Stimulated activated CD4-positive, alpha-beta T cell treated with anti-CD3 and anti-CD28 coated beads, Interleukin-4, amount 100 ng/mL, for 48 hours (primary cell): ENCODE measurements around the gene FAM240A.
"Not testable (repeated sequence)": the region's sequence is repeated elsewhere in the genome, so short reads cannot be mapped to it uniquely, and the experiment has no call there.

ENCODE experiments used
- DNase-seq, 2 donors: peaks; one replicate each; pipeline ENCODE4 v3.0.0-alpha.2; 2020; ENCODE audit warnings: low read depth in 2 of 2

Gene FAM240A

GRCh38 chr3:46612324-46612723, at the start of gene FAM240A:
Gene FAM240A (plus strand): TSS chr3:46612525. CDS start chr3:46612684, 159 bp downstream.
- DNase-seq = no peak

- no peak for DNase-seq
Observed at GRCh38 chr3:46564190-46565021, 47.9 kb upstream of the FAM240A start.

GRCh38 chr3:46565077-46565476, 47.2 kb upstream of the FAM240A start:
- no peak for DNase-seq

GRCh38 chr3:46565607-46566039, 46.7 kb upstream of the FAM240A start:
- no peak for DNase-seq

GRCh38 chr3:46566040-46566641, 46.2 kb upstream of the FAM240A start, which contains the start of gene LRRC2:
Gene LRRC2 (minus strand): TSS chr3:46566302. CDS start chr3:46551591, 14,711 bp downstream.
- no peak for DNase-seq

GRCh38 chr3:46571684-46572083, 40.6 kb upstream of the FAM240A start:
- DNase-seq = no peak

GRCh38 chr3:46573701-46574100, 38.6 kb upstream of the FAM240A start:
- DNase-seq = no peak

- DNase-seq = no peak
Observed at GRCh38 chr3:46574243-46574646, 38.1 kb upstream of the FAM240A start.

- DNase-seq = no peak
Observed at GRCh38 chr3:46574881-46575576, 37.3 kb upstream of the FAM240A start.

GRCh38 chr3:46575577-46576222, 36.6 kb upstream of the FAM240A start:
- DNase-seq = no peak

GRCh38 chr3:46576386-46576785, 35.9 kb upstream of the FAM240A start:
- DNase-seq = no peak

- no peak for DNase-seq
Observed at GRCh38 chr3:46576879-46577278, 35.4 kb upstream of the FAM240A start.

GRCh38 chr3:46577580-46578249, 34.6 kb upstream of the FAM240A start:
- not testable (repeated sequence) for DNase-seq

- no peak for DNase-seq
Observed at GRCh38 chr3:46578973-46579755, 33.2 kb upstream of the FAM240A start.

GRCh38 chr3:46579756-46580286, 32.5 kb upstream of the FAM240A start:
- no peak for DNase-seq

GRCh38 chr3:46580675-46581074, 31.6 kb upstream of the FAM240A start:
- DNase-seq = no peak

GRCh38 chr3:46584598-46585467, 27.5 kb upstream of the FAM240A start:
- no peak for DNase-seq

- DNase-seq = no peak
Observed at GRCh38 chr3:46585799-46586693, 26.3 kb upstream of the FAM240A start.
